Measurements from ENCODE around the gene SLC12A5. TPM values are rescaled to one million over a fixed set of nuclear protein-coding genes. Genes with fewer than 3 reads are reported as not detected.

The SLC12A5 gene
- total RNA-seq, 1 experiment from 2014 or later, result 7.2 TPM

GRCh38 chr20:46051556-46052308 lies 22.7 kb downstream of the SLC12A5 start:
- no peaks in the 10 kb centered on the region for H3K36me3 Mint-ChIP-seq
- ATAC-seq (no peak), DNase-seq (ENCODE audit: low spot score) (no peak)
- no peak overlapping the region for H3K27ac Mint-ChIP-seq
- ChIA-PET POLR2A (no interaction called here), CTCF (interaction anchor here (0.8 to 1.1 kb wide), 3 partner anchors 29 to 82 kb away, joined by 3 read pairs; no protein-coding TSS in a partner anchor)
- TF ChIP-seq FOXP4 (CRISPR knock-in tag; IDR thresholded peaks at IDR 0.05), result no peak
- no peak for TF ChIP-seq ZNF416 (CRISPR knock-in tag; IDR thresholded peaks at IDR 0.05)
- no peak for TF ChIP-seq JAZF1 (CRISPR knock-in tag; IDR thresholded peaks at IDR 0.05)
- TF ChIP-seq ETV6 (CRISPR knock-in tag; IDR thresholded peaks at IDR 0.05), result no peak
- no peak for TF ChIP-seq ZNF396 (CRISPR knock-in tag; IDR thresholded peaks at IDR 0.05; ENCODE audit: borderline replicate concordance)
- TF ChIP-seq PRRX2 (CRISPR knock-in tag; IDR thresholded peaks at IDR 0.05), result no peak
- TF ChIP-seq NR2C2 (CRISPR knock-in tag; IDR thresholded peaks at IDR 0.05), result no peak
- TF ChIP-seq ATF3 (CRISPR knock-in tag; conservative IDR thresholded peaks at IDR 0.05), result no peak
- no peak for TF ChIP-seq RELA (CRISPR knock-in tag; IDR thresholded peaks at IDR 0.05; ENCODE audit: borderline replicate concordance)
- TF ChIP-seq, protein P1, sequence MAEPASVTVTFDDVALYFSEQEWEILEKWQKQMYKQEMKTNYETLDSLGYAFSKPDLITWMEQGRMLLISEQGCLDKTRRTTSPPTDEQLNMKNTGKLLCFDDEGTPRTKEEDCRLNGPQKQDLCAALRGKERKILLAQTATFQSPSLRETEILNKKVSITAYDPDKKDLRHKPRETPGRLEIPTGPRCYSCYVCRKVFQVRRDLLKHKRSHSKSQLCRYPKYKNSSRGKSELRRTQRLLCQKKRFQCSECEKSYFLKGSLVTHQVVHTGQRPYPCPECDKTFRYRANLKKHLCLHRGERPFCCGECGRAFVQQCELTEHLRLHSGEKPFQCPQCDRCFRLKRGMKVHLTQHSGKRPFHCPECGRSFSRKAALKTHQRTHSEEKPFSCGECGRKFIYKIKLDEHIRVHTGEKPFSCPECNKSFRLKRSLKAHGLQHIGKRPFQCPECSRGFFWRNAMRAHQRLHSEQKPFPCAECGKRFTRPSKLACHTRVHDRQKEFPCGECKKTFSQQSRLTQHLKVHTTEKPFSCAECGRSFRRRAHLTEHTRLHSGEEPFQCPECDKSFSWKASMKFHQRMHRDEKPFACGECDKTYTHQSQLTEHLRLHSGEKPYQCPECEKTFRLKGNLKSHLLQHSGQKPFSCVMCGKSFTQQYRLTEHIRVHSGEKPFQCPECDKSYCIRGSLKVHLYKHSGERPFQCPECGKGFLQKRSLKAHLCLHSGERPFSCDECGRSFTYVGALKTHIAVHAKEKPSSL (CRISPR knock-in tag; conservative IDR thresholded peaks at IDR 0.05), result no peak
- TF ChIP-seq SP1 (CRISPR knock-in tag; conservative IDR thresholded peaks at IDR 0.05), result no peak
- no peak for TF ChIP-seq ZNF121 (CRISPR knock-in tag; IDR thresholded peaks at IDR 0.05)
- TF ChIP-seq RORB (CRISPR knock-in tag; IDR thresholded peaks at IDR 0.05), result no peak
- TF ChIP-seq TP53 (CRISPR knock-in tag; IDR thresholded peaks at IDR 0.05), result no peak
- TF ChIP-seq, protein P2, sequence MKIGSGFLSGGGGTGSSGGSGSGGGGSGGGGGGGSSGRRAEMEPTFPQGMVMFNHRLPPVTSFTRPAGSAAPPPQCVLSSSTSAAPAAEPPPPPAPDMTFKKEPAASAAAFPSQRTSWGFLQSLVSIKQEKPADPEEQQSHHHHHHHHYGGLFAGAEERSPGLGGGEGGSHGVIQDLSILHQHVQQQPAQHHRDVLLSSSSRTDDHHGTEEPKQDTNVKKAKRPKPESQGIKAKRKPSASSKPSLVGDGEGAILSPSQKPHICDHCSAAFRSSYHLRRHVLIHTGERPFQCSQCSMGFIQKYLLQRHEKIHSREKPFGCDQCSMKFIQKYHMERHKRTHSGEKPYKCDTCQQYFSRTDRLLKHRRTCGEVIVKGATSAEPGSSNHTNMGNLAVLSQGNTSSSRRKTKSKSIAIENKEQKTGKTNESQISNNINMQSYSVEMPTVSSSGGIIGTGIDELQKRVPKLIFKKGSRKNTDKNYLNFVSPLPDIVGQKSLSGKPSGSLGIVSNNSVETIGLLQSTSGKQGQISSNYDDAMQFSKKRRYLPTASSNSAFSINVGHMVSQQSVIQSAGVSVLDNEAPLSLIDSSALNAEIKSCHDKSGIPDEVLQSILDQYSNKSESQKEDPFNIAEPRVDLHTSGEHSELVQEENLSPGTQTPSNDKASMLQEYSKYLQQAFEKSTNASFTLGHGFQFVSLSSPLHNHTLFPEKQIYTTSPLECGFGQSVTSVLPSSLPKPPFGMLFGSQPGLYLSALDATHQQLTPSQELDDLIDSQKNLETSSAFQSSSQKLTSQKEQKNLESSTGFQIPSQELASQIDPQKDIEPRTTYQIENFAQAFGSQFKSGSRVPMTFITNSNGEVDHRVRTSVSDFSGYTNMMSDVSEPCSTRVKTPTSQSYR (CRISPR knock-in tag; IDR thresholded peaks at IDR 0.05), result no peak
- no peak for TF ChIP-seq SMAD3 (CRISPR knock-in tag; IDR thresholded peaks at IDR 0.05; ENCODE audit: borderline replicate concordance)
- TF ChIP-seq ATF6 (CRISPR knock-in tag; IDR thresholded peaks at IDR 0.05), result no peak
- no peak for TF ChIP-seq NR1H2 (CRISPR knock-in tag; IDR thresholded peaks at IDR 0.05)
- no peak for TF ChIP-seq CREM (CRISPR knock-in tag; IDR thresholded peaks at IDR 0.05)
- no peak for TF ChIP-seq CBFB (CRISPR knock-in tag; IDR thresholded peaks at IDR 0.05; ENCODE audit: low read depth)
- H3K4me1 Mint-ChIP-seq, result no peaks in the 10 kb centered on the region
- peaks cover 39% of the 10 kb centered on the region for H3K27me3 Mint-ChIP-seq (ENCODE audit: low read depth)
- H3K4me3 Mint-ChIP-seq, result no peak overlapping the region
- no peaks in the 10 kb centered on the region for H3K9me3 Mint-ChIP-seq
